Measurements from ENCODE around the gene DENND1C.

- TF ChIP-seq CTCF (conservative IDR thresholded peaks at IDR 0.05) (no peak), EZH2 (IDR thresholded peaks at IDR 0.05; ENCODE audit: low read depth) (no peak)
These were observed 47.9 kb downstream of the DENND1C start, which contains the start of gene SLC25A41 for GRCh38 chr19:6433663-6434062.

All from PC-9 (cell line).